NCI-H2171 (cell line): ENCODE results near the gene MICOS13.
"Not testable (repeated sequence)": the region's sequence is repeated elsewhere in the genome, so short reads cannot be mapped to it uniquely, and the experiment has no call there.

Experiments used
- DNase-seq: peaks from one replicate; lab custom pipeline; 2025; lab: John Stamatoyannopoulos, UW

MICOS13 gene

GRCh38 chr19:5680437-5681368, at the start of gene MICOS13, which contains the start of gene HSD11B1L:
Gene MICOS13, minus strand, starts transcription at chr19:5680516. Its CDS starts 30 bp downstream, at chr19:5680486.
Gene HSD11B1L, plus strand, starts transcription at chr19:5681027. Its CDS starts 3,806 bp downstream, at chr19:5684833.
- peak; percentile 99 for DNase-seq

GRCh38 chr19:5727453-5728050, 47.2 kb upstream of the MICOS13 start:
- DNase-seq: no peak

DNA sequence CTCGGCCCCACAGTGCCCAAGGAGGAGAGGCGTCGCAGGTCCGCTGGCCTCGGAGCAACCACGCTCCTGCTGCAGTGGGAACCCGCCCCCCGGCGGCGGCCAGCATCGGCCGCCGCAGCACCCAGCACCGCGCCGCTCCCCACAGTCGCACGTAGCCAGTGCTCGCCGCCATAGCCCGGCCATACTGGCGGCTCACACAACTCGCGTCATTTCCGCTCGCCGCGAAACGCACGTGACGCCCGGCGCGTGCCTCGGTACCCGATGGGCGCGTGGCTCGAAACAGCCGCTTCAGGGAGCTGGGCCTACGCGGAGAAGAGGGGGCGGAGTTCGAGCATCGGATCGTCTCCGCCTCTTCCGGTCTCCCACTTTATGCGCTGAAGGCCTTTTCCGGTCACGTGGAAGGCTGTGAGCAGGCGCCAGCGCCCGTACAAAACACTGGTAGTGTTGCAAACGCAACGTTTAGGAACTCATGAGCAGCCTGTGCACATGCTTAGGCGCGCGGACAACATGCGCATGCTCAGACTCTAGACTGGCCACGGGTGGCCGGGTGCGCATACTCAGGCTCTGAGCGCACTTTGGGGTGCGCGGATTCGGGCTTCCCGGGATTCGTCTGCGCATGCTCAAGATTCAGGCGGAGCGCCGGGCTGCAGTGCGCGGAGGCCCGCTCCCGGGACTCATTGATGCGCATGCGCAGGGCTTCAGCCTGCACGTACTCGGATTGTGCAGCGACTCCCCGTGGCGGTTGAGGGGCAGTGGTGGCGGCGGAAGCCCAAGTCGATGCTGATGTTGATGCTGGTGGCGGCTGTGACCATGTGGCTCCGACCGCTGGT, 39.9 kb upstream of the MICOS13 start, which contains the start of the genes CATSPERD and LONP1:
CATSPERD (plus strand) TSS at position 677 of the 830 bp plus-strand sequence; CDS start at position 778, 101 bp downstream.
LONP1 (minus strand) TSS at position 186 of the 830 bp plus-strand sequence; CDS start at position 172, 14 bp downstream.
- DNase-seq: peak; percentile 99

- peak; percentile 19 for DNase-seq
Observed at GRCh38 chr19:5719274-5719960, 39.1 kb upstream of the MICOS13 start.

DNA sequence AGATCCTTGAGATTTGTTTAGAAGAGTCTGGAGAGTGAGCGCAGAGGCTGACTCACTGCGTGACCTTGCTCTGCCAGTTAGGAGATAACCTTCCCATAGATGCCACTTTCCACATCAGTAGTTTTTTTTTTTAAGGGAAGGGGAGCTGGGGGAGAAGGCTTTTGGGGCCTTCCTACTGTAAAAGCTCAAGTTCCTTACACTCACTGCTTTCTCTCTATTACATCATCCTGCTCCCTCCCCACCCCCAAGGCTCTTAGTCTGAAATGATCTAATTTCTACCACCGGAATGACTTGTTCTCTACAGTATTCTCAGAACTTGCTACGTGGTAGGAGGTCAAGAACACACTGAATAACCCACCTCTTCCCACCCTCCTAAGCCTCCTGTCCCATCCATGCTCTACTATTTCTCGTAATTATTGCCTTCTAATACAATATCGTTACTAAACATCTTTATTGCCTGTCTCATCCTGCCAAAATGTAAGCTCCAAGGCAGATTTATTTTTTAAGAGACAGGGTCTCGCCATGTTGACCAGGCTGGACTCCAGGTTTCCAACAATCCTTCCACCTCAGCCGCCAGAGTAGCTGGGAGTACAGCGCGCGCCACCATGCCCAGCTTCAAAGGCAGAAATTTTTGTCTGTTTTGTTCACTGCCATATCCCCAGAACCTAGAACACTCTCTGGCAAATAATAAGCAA, 38.4 kb upstream of the MICOS13 start:
- DNase-seq: no peak

DNA sequence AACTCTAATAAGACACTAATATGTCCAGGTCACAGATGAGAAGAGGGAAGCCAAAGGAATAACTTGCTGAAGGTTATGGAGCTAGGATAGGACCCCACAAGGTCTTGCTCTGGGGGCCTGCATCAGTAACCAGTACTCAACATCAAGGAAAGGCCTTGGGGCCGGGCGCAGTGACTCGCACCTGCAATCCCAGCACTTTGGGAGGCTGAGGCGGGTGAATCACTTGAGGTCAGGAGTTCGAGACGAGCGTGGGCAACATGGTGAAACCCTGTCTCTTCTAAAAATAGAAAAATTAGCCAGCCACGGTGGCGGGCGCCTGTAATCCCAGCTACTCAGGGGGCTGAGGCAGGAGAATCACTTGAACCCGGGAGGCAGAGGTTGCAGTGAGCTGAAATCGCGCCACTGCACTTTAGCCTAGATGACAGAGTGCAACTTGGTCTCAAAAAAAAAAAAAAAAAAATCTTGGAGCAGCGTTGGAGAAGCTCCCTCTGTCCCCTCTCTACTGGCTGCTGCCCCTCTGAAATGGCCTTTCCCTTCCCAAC, 37.8 kb upstream of the MICOS13 start:
- DNase-seq: no peak

DNA sequence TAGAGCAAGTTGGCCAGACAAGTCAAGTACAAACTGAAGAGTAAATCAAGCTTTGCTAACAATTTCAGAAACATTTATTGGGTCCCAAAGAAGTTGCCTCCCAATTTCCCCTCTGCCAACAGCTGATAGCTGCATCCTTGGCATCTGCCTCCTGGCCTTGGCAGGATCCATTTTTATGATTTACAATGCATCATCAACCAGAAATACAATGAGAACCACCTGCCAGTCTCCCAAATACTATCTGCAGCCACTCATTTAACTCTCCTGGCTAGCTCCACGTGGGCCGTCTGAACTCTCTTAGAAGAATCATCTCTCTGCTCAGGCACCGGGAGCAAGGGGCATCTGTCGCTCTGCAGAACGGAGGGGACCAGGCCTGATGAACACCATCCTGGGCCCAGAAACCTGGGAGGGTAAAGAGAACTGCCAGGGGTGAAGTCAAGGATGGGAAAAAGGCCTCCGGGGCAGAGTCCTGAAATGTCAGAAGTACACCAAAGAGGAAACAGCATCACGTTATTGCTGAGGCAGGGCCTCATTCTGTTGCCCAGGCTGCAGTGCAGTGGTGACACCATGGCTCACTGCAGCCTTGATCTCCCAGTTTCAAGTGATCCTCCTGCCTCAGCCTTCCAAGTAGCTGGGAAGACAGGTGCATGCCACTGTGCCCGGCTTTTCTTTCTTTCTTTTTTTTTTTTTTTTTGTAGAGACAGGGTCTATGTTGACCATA, 37.1 kb upstream of the MICOS13 start:
- DNase-seq: no peak

GRCh38 chr19:5714816-5715215, 34.5 kb upstream of the MICOS13 start:
- DNase-seq: no peak

- DNase-seq: no peak
Observed at GRCh38 chr19:5713228-5713627, 32.9 kb upstream of the MICOS13 start.

- DNase-seq: no peak
Observed at GRCh38 chr19:5711713-5712161, 31.4 kb upstream of the MICOS13 start.

DNA sequence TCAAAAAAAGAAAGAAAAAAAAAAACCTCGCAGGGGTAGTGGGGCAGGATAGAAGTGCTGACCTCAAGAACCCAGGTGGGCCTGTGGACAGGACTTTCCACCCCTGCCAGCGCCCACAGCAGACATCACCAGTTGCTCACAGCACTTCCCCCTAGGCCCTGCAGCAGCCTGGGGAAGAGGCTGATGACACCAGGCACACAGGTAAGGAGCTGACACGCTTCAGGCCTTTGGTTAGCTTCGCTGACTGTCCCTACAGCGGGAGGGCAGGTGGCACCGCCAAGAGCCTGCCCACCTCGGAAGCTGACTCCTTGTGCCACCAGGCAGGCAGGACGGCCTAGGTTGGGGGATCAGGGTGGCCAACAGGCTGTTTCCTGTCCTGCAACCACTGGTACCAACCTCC, 30.7 kb upstream of the MICOS13 start:
- DNase-seq: no peak

- DNase-seq: no peak
Observed at GRCh38 chr19:5707576-5708575, 27.6 kb upstream of the MICOS13 start.

DNA sequence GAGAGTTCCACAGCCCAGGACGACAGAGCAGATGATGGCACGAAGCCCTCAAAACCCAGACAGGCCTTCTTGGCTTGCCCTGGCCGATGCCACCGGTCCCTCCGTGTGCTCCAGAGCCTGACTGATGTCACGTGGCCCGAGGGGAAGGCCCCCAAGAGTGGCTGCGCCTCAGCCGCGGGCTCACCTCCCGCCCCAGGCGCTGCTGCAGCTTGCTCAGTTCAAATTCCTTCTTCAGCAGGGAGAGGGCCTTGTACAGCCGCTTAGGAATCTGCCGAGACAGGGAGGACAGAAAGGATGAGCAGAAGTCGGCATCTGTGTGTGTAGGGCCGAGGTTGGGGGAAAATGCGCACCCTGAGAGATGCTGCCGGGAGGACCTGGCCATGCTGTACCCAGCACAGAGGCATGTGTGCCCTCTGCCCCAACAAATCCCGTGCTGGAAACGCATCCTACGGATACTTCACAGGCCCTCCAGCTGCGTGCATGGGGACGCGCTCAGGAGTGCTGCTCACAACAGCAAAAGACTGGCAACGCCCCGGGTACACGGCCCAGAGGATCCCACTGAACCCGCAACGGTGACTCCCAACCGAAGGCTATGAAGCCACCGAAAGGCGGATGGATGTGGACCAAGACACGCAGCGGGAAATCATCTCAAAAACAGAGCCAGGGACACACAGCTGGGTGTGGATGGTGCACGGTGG, 26.7 kb upstream of the MICOS13 start:
- DNase-seq: no peak

- DNase-seq: no peak
Observed at GRCh38 chr19:5705552-5705951, 25.2 kb upstream of the MICOS13 start.

GRCh38 chr19:5703819-5704818, 23.8 kb upstream of the MICOS13 start:
- DNase-seq: no peak

DNA sequence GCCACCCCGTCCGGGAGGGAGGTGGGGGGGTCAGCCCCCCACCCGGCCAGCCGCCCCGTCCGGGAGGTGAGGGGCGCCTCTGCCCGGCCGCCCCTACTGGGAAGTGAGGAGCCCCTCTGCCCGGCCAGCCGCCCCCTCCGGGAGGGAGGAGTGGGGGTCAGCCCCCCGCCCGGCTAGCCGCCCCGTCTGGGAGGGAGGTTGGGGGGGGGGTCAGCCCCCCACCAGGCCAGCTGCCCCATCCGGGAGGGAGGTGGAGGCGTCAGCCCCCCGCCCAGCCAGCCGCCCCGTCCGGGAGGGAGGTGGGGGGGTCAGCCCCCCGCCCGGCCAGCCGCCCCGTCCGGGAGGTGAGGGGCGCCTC, 21.7 kb upstream of the MICOS13 start:
- DNase-seq: not testable (repeated sequence)
